ENCODE measurements around the gene TRMT61B.

The TRMT61B gene

GRCh38 chr2:28895189-28895893 is 25.2 kb upstream of the TRMT61B start:
- H3K27ac Mint-ChIP-seq, result peak overlapping the region; percentile 96
- peaks cover 2 to 14% of the 10 kb centered on the region in 2 donors for H3K36me3 Mint-ChIP-seq

GRCh38 chr2:28894470-28895188 is 24.5 kb upstream of the TRMT61B start, which contains the start of gene WDR43:
WDR43 (plus strand) TSS chr2:28894667; CDS start chr2:28894699, 32 bp downstream.
- peaks cover 18 to 32% of the 10 kb centered on the region in 2 donors for H3K4me1 Mint-ChIP-seq
- H3K27me3 Mint-ChIP-seq, result no peaks in the 10 kb centered on the region
- peak within 1 kb of the TSS; percentile 91 to 94 for H3K4me3 Mint-ChIP-seq
- peak within 1 kb of the TSS; percentile 96 for H3K27ac Mint-ChIP-seq
- no peaks in the 10 kb centered on the region for H3K9me3 Mint-ChIP-seq
- DNase-seq, result peak; percentile 98
- ATAC-seq (replicated peaks), result peak; percentile 93 to 97
- H3K36me3 Mint-ChIP-seq, result peaks cover 2 to 14% of the 10 kb centered on the region in 2 donors

More at GRCh38 chr2:28895189-28895893, 25.2 kb upstream of the TRMT61B start:
- Mint-ChIP-seq H3K4me1 (peaks cover 18 to 32% of the 10 kb centered on the region in 2 donors), H3K4me3 (peak overlapping the region; percentile 91 to 94), H3K27me3 (no peaks in the 10 kb centered on the region), H3K9me3 (no peaks in the 10 kb centered on the region)
- ATAC-seq (replicated peaks) (peak; percentile 27 to 48), DNase-seq (peak; percentile 38)

GRCh38 chr2:28893488-28893887 is 23.4 kb upstream of the TRMT61B start:
- Mint-ChIP-seq H3K27me3 (peaks cover 0 to 6% of the 10 kb centered on the region in 2 donors), H3K9me3 (no peaks in the 10 kb centered on the region), H3K4me3 (no peak overlapping the region), H3K4me1 (peaks cover 13 to 23% of the 10 kb centered on the region in 2 donors), H3K27ac (no peak overlapping the region), H3K36me3 (peaks cover 0 to 10% of the 10 kb centered on the region in 2 donors)
- ATAC-seq (replicated peaks) (no peak), DNase-seq (no peak)

- DNase-seq (no peak), ATAC-seq (replicated peaks) (no peak)
- Mint-ChIP-seq H3K9me3 (no peaks in the 10 kb centered on the region), H3K27me3 (peaks cover 18 to 39% of the 10 kb centered on the region in 2 donors), H3K27ac (no peak overlapping the region), H3K36me3 (no peaks in the 10 kb centered on the region), H3K4me1 (no peaks in the 10 kb centered on the region), H3K4me3 (no peak overlapping the region)
Observed at GRCh38 chr2:28880193-28880592, 10.1 kb upstream of the TRMT61B start.

GRCh38 chr2:28871620-28872019 is 1.5 kb upstream of the TRMT61B start:
- no peak for ATAC-seq (replicated peaks)
- Mint-ChIP-seq H3K27ac (no peak overlapping the region), H3K4me3 (no peak overlapping the region), H3K27me3 (peaks cover 5 to 14% of the 10 kb centered on the region in 2 donors), H3K4me1 (peaks cover 7 to 27% of the 10 kb centered on the region in 2 donors), H3K9me3 (no peaks in the 10 kb centered on the region), H3K36me3 (peaks cover 3 to 17% of the 10 kb centered on the region in 2 donors)
- no peak for DNase-seq

GRCh38 chr2:28869494-28870145 is 489 bp downstream of the TRMT61B start:
- no peaks in the 10 kb centered on the region for H3K9me3 Mint-ChIP-seq
- H3K4me1 Mint-ChIP-seq, result peaks cover 12 to 42% of the 10 kb centered on the region in 2 donors
- no peak for DNase-seq
- H3K27me3 Mint-ChIP-seq, result no peaks in the 10 kb centered on the region
- ATAC-seq (replicated peaks), result peak; percentile 17 to 22
- H3K36me3 Mint-ChIP-seq, result peaks cover 10 to 23% of the 10 kb centered on the region in 2 donors
- peak overlapping the region; percentile 98 for H3K27ac Mint-ChIP-seq
- peak overlapping the region; percentile 92 to 95 for H3K4me3 Mint-ChIP-seq

- H3K27ac Mint-ChIP-seq, result peak overlapping the region; percentile 59
- peaks cover 15 to 30% of the 10 kb centered on the region in 2 donors for H3K36me3 Mint-ChIP-seq
- H3K4me3 Mint-ChIP-seq, result peak overlapping the region; percentile 74 to 76
- DNase-seq, result no peak
- no peaks in the 10 kb centered on the region for H3K9me3 Mint-ChIP-seq
- peaks cover 13 to 49% of the 10 kb centered on the region in 2 donors for H3K4me1 Mint-ChIP-seq
- ATAC-seq (replicated peaks), result no peak
- no peaks in the 10 kb centered on the region for H3K27me3 Mint-ChIP-seq
Observed at GRCh38 chr2:28868611-28869010, 1.5 kb downstream of the TRMT61B start.

- ATAC-seq (replicated peaks), result no peak
- Mint-ChIP-seq H3K27me3 (no peaks in the 10 kb centered on the region), H3K4me1 (no peaks in the 10 kb centered on the region), H3K4me3 (no peak overlapping the region), H3K27ac (no peak overlapping the region), H3K9me3 (no peaks in the 10 kb centered on the region), H3K36me3 (peaks cover 20 to 30% of the 10 kb centered on the region in 2 donors)
- no peak for DNase-seq
Observed at GRCh38 chr2:28855977-28856376, 14.1 kb downstream of the TRMT61B start.

- H3K27me3 Mint-ChIP-seq, result no peaks in the 10 kb centered on the region
- H3K4me3 Mint-ChIP-seq, result no peak overlapping the region
- peaks cover 13 to 22% of the 10 kb centered on the region in 2 donors for H3K36me3 Mint-ChIP-seq
- no peak for DNase-seq
- no peak for ATAC-seq (replicated peaks)
- H3K27ac Mint-ChIP-seq, result peak overlapping the region; percentile 7
- no peaks in the 10 kb centered on the region for H3K9me3 Mint-ChIP-seq
- no peaks in the 10 kb centered on the region for H3K4me1 Mint-ChIP-seq
Observed at GRCh38 chr2:28855193-28855592, 14.9 kb downstream of the TRMT61B start.

GRCh38 chr2:28842042-28842441 is 28.1 kb downstream of the TRMT61B start:
- H3K27ac Mint-ChIP-seq, result peak overlapping the region; percentile 37
- peaks cover 4 to 16% of the 10 kb centered on the region in 2 donors for H3K36me3 Mint-ChIP-seq
- no peaks in the 10 kb centered on the region for H3K4me1 Mint-ChIP-seq
- ATAC-seq (replicated peaks) (no peak), DNase-seq (no peak)
- no peaks in the 10 kb centered on the region for H3K9me3 Mint-ChIP-seq
- no peak overlapping the region for H3K4me3 Mint-ChIP-seq
- H3K27me3 Mint-ChIP-seq, result no peaks in the 10 kb centered on the region

- H3K4me1 Mint-ChIP-seq, result no peaks in the 10 kb centered on the region
- peaks cover 0 to 2% of the 10 kb centered on the region in 2 donors for H3K36me3 Mint-ChIP-seq
- no peak for DNase-seq
- H3K9me3 Mint-ChIP-seq, result no peaks in the 10 kb centered on the region
- no peak overlapping the region for H3K4me3 Mint-ChIP-seq
- no peak overlapping the region for H3K27ac Mint-ChIP-seq
- no peaks in the 10 kb centered on the region for H3K27me3 Mint-ChIP-seq
- no peak for ATAC-seq (replicated peaks)
Observed at GRCh38 chr2:28838971-28839370, 31.1 kb downstream of the TRMT61B start.

- Mint-ChIP-seq H3K4me3 (no peak overlapping the region), H3K4me1 (no peaks in the 10 kb centered on the region), H3K27ac (no peak overlapping the region), H3K36me3 (peaks cover 0 to 4% of the 10 kb centered on the region in 2 donors), H3K9me3 (no peaks in the 10 kb centered on the region), H3K27me3 (no peaks in the 10 kb centered on the region)
- ATAC-seq (replicated peaks) (no peak), DNase-seq (no peak)
Observed at GRCh38 chr2:28835781-28836180, 34.3 kb downstream of the TRMT61B start.

- Mint-ChIP-seq H3K27ac (no peak overlapping the region), H3K27me3 (no peaks in the 10 kb centered on the region)
Observed at GRCh38 chr2:28833740-28834470, 36.2 kb downstream of the TRMT61B start.

GRCh38 chr2:28828382-28828781 is 41.7 kb downstream of the TRMT61B start:
- H3K27ac Mint-ChIP-seq, result no peak overlapping the region
- peaks cover 0 to 5% of the 10 kb centered on the region in 2 donors for H3K36me3 Mint-ChIP-seq
- DNase-seq, result no peak
- no peaks in the 10 kb centered on the region for H3K4me1 Mint-ChIP-seq
- no peaks in the 10 kb centered on the region for H3K27me3 Mint-ChIP-seq
- ATAC-seq (replicated peaks), result no peak
- no peak overlapping the region for H3K4me3 Mint-ChIP-seq
- H3K9me3 Mint-ChIP-seq, result no peaks in the 10 kb centered on the region

More at GRCh38 chr2:28833740-28834470, 36.2 kb downstream of the TRMT61B start:
- H3K9me3 Mint-ChIP-seq, result no peaks in the 10 kb centered on the region
- ATAC-seq (replicated peaks) (no peak), DNase-seq (no peak)
- H3K4me1 Mint-ChIP-seq, result no peaks in the 10 kb centered on the region
- H3K36me3 Mint-ChIP-seq, result peaks cover 0 to 4% of the 10 kb centered on the region in 2 donors
- H3K4me3 Mint-ChIP-seq, result no peak overlapping the region

Measured in stimulated activated naive B cell treated with anti-CD40 and anti-IgM and Interleukin-4, amounts not matched to agents 10 μg/mL and 1 μg/mL and 100 μg/mL, for 72 hours (primary cell).